T-helper 22 cell (primary cell): ENCODE results near the gene RMDN3.
A peak's percentile ranks its signal among the peaks of the same experiment; 100 is the strongest.

Source experiments
- DNase-seq: peaks from one replicate; pipeline ENCODE4 v3.0.0-alpha.2; 2020; ENCODE audit warnings: low read depth

The RMDN3 gene

GRCh38 chr15:40772014-40772413 lies 17.0 kb upstream of the RMDN3 start:
- DNase-seq, result no peak

- DNase-seq, result no peak
Observed at GRCh38 chr15:40771242-40771641, 16.2 kb upstream of the RMDN3 start.

GRCh38 chr15:40770147-40770721 lies 15.2 kb upstream of the RMDN3 start:
- no peak for DNase-seq

- DNase-seq, result peak; percentile 21
Observed at GRCh38 chr15:40769274-40770146, 14.5 kb upstream of the RMDN3 start, which contains the start of gene C15orf62. TSS of gene C15orf62 (plus strand) at chr15:40769980. CDS start at chr15:40770496, 516 bp downstream.

- DNase-seq, result no peak
Observed at GRCh38 chr15:40768521-40769273, 13.6 kb upstream of the RMDN3 start.

- DNase-seq, result no peak
Observed at GRCh38 chr15:40767838-40768500, 12.9 kb upstream of the RMDN3 start.

GRCh38 chr15:40766906-40767837 lies 12.1 kb upstream of the RMDN3 start:
- DNase-seq, result no peak

GRCh38 chr15:40766194-40766815 lies 11.3 kb upstream of the RMDN3 start:
- DNase-seq, result no peak

- no peak for DNase-seq
Observed at GRCh38 chr15:40764629-40765103, 9.6 kb upstream of the RMDN3 start.

GRCh38 chr15:40763801-40764628 lies 9.0 kb upstream of the RMDN3 start, which contains the start of gene GCHFR:
TSS of gene GCHFR (plus strand) at chr15:40764068. CDS start at chr15:40764181, 113 bp downstream.
- peak; percentile 67 for DNase-seq

- no peak for DNase-seq
Observed at GRCh38 chr15:40762919-40763800, 8.1 kb upstream of the RMDN3 start.

- no peak for DNase-seq
Observed at GRCh38 chr15:40759961-40760360, 4.9 kb upstream of the RMDN3 start.

GRCh38 chr15:40756938-40757337 lies 1.9 kb upstream of the RMDN3 start:
- no peak for DNase-seq

GRCh38 chr15:40755812-40756208 lies 756 bp upstream of the RMDN3 start:
- DNase-seq, result no peak

- DNase-seq, result no peak
Observed at GRCh38 chr15:40754574-40754882, 526 bp downstream of the RMDN3 start.

- no peak for DNase-seq
Observed at GRCh38 chr15:40751745-40752144, 3.3 kb downstream of the RMDN3 start.

- DNase-seq, result no peak
Observed at GRCh38 chr15:40750885-40751284, 4.2 kb downstream of the RMDN3 start.

- DNase-seq, result no peak
Observed at GRCh38 chr15:40749151-40749630, 5.9 kb downstream of the RMDN3 start.
